Testis (tissue), 3 donors: ENCODE data around the gene SLAMF1. TPM values are rescaled to one million over a fixed set of nuclear protein-coding genes. Genes with fewer than 3 reads are reported as not detected.

Experiments used
- DNase-seq: peaks from one replicate; pipeline ENCODE4 v3.0.0-alpha.2; 2019
- H3K27ac ChIP-seq, 2 donors: fragments of 200-600 bp; sonication (generic); one replicate each; pipeline ENCODE4 v1.5.1; 2019
- H3K27me3 ChIP-seq: fragments of 200-600 bp; sonication (generic); one replicate; pipeline ENCODE4 v1.5.1; 2019
- H3K36me3 ChIP-seq: fragments of 200-600 bp; sonication (generic); one replicate; pipeline ENCODE4 v1.5.1; 2017; ENCODE audit warnings: low read depth; ENCODE audit errors: missing control alignments
- H3K4me1 ChIP-seq: fragments of 200-600 bp; sonication (generic); one replicate; pipeline ENCODE4 v1.5.1; 2019
- H3K4me3 ChIP-seq, 2 donors: fragments of 200-600 bp; sonication (generic); one replicate each; pipeline ENCODE4 v1.5.1; 2017 to 2019
- H3K9me3 ChIP-seq: fragments of 200-600 bp; sonication (generic); one replicate; pipeline ENCODE4 v1.5.1; 2017
- POLR2A ChIP-seq: fragments of 450-650 bp; IDR thresholded peaks from one replicate; pipeline ENCODE4 v1.6.1; 2017; ENCODE audit warnings: antibody characterized with exemption, mild to moderate bottlenecking, moderate library complexity
- WGBS, 2 donors: methylation state at CpG; one replicate each; pipeline ENCODE4 v1.1.5; 2018; 5-methylcytosine and 5-hydroxymethylcytosine counted together
- intact Hi-C: fragments of 100-400 bp; cut with DNase I; formaldehyde crosslinking; loops from one replicate; pipeline ENCODE4 v1.15.1; 2023; ENCODE audit warnings: low total_unique reads
- polyA plus RNA-seq: library from polyadenylated mRNA; stranded (reverse); fragments of 350-450 nt; fragmentation: Illumina TruSeq; extraction: RNeasy Lipid Tissue Mini Kit (QIAGEN cat#74804); gene quantifications from one replicate; pipeline ENCODE4 v1.2.3, GENCODE V29; 2014; ENCODE audit warnings: low read depth, low replicate concordance; ENCODE audit not compliant: insufficient read depth
- total RNA-seq, 2 donors: library from RNA; depleted of rRNA; stranded (reverse); fragments of >200 nt; gene quantifications; one replicate each; pipeline ENCODE4 v1.2.3, GENCODE V29; 2016
- TF ChIP-seq, protein P1 (sequence below), 3 experiments: fragments of 450-650 bp in 2 of 3; fragments of 200-600 bp in 1 of 3; sonication (generic) in 1 of 3; IDR thresholded peaks; one replicate each; pipeline ENCODE4 v1.5.1; 2016 to 2019; ENCODE audit warnings: antibody characterized with exemption in 3 of 3, mild to moderate bottlenecking in 2 of 3, moderate library complexity in 1 of 3

Gene SLAMF1
- total and polyA plus RNA-seq, 3 donors from 2014 or later: 0.47 to 0.75 (median 0.50) TPM

DNA sequence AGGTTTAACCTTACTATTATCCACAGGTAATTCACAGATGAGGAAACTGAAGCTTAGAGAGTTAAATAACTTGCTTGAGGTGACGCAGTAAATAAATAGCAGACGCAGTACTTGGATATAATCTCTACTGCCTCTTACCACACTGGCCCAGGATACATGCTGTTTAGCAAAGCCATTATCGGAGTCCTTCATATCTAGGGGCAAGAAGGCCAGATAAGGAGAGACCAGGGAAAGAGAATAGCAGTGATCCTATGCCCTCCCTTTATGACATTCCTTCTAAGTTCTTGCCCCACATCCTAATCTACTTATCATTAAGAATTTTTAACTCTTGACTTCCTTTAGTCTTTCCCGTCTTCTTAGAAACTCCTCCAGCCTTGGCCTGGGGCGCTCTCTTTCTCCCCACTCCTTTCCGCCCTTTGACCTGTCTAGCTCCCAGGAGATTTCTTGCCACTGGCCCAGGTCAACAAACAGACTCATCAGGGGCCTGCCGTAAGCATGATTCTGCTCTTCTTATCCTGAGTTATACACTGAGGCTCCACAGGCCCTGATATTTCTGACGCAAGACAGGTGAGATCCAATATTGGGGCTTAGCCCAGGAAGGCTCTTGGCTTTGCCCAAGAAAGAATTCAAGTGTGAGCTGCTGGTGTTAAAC is 11.4 kb upstream of the SLAMF1 start:
- TF ChIP-seq POLR2A: no peak
- TF ChIP-seq, protein P1, sequence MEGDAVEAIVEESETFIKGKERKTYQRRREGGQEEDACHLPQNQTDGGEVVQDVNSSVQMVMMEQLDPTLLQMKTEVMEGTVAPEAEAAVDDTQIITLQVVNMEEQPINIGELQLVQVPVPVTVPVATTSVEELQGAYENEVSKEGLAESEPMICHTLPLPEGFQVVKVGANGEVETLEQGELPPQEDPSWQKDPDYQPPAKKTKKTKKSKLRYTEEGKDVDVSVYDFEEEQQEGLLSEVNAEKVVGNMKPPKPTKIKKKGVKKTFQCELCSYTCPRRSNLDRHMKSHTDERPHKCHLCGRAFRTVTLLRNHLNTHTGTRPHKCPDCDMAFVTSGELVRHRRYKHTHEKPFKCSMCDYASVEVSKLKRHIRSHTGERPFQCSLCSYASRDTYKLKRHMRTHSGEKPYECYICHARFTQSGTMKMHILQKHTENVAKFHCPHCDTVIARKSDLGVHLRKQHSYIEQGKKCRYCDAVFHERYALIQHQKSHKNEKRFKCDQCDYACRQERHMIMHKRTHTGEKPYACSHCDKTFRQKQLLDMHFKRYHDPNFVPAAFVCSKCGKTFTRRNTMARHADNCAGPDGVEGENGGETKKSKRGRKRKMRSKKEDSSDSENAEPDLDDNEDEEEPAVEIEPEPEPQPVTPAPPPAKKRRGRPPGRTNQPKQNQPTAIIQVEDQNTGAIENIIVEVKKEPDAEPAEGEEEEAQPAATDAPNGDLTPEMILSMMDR (IDR thresholded peaks at IDR 0.05): no peak

DNA sequence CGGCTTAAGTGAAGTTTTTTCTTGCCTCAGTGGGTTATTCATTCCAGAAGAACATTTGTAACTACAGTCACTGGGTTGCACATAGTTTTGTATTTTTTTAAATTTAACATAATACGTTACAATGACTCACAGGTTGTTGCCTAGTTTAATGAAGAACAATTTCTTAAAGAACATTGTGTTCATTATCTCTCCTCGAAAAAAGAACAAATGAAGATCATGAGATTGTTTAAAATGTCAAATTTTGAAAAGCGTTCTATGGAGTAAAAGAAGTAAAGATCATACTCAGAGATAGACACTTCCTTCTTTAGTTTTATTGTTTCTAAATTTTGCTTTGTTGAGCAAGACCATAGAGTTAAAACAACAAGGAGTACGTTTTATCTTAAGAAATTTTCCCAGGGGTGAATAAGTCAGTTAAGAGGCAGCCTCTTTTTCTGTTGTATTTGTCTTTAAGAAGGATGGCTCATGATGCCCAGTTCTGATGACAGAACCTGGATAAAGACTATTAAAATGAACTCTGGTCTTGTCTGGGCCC is 10.5 kb upstream of the SLAMF1 start:
- Histone ChIP-seq H3K4me1 (peaks cover 6% of the 10 kb centered on the region), H3K27me3 (no peaks in the 10 kb centered on the region), H3K4me3 (no peak overlapping the region), H3K27ac (no peak overlapping the region), H3K36me3 (no peaks in the 10 kb centered on the region), H3K9me3 (no peaks in the 10 kb centered on the region)
- 31 to 43% methylated on average over 5 of the region's 5 CpGs for WGBS, 2 donors
- no peak for DNase-seq
- intact Hi-C loops: no loop called here
- TF ChIP-seq POLR2A: no peak
- TF ChIP-seq, protein P1 (IDR thresholded peaks at IDR 0.05): no peak

More for the DNA sequence above, 11.4 kb upstream of the SLAMF1 start:
- no peak overlapping the region for H3K4me3 ChIP-seq
- H3K36me3 ChIP-seq: no peaks in the 10 kb centered on the region
- no peak for DNase-seq
- H3K9me3 ChIP-seq: no peaks in the 10 kb centered on the region
- 78 to 81% methylated on average over 8 of the region's 8 CpGs for WGBS, 2 donors
- no peak overlapping the region for H3K27ac ChIP-seq
- H3K27me3 ChIP-seq: no peaks in the 10 kb centered on the region
- H3K4me1 ChIP-seq: peaks cover 6% of the 10 kb centered on the region
- intact Hi-C loops: no loop called here

DNA sequence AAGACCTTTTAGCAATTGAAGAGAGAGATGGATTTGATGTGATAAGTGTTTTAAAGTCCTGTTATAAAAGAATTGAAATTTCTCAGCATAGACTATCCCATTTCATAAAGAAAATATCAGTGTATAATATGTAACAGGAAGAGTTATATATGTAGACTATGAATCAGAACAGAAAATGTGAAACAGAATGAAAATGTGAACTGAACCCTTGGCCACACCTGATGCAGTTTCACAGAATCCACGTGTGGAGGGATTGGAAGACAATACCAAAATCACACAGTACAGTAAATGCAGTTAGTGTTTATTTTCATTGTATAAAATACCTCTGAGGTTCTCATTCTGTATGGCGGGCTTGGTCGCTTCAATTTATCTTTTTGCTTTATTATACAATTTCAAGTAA is 9.9 kb upstream of the SLAMF1 start:
- Histone ChIP-seq H3K4me3 (no peak overlapping the region), H3K27me3 (no peaks in the 10 kb centered on the region), H3K36me3 (no peaks in the 10 kb centered on the region), H3K27ac (no peak overlapping the region), H3K9me3 (no peaks in the 10 kb centered on the region), H3K4me1 (peaks cover 6% of the 10 kb centered on the region)
- TF ChIP-seq, protein P1 (IDR thresholded peaks at IDR 0.05): no peak
- TF ChIP-seq POLR2A: no peak
- intact Hi-C loops: no loop called here
- 81 to 83% methylated on average over 3 of the region's 3 CpGs for WGBS, 2 donors
- DNase-seq: no peak

DNA sequence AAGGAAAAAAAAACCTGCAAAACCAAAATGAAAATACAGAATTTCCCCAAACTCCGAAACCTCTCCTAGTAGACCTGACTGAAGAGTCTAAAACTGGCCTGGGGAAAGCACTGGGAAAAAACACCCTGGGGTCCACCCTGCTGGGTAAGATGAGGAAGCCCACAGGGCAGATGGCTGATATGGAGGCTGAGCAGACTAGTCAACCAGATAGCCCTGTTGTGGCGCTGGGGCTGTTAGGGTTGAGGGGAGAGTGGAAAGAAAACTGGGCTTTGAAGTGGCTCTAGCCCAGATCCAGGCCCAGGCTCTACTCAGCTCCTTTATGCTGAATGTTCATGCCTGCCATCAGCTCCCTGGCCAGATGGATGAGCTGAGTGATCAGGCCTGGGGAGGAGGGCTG is 6.8 kb upstream of the SLAMF1 start:
- Histone ChIP-seq H3K9me3 (no peaks in the 10 kb centered on the region), H3K4me1 (peaks cover 6% of the 10 kb centered on the region), H3K27me3 (no peaks in the 10 kb centered on the region), H3K4me3 (no peak overlapping the region), H3K27ac (no peak overlapping the region), H3K36me3 (no peaks in the 10 kb centered on the region)
- intact Hi-C loops: no loop called here
- TF ChIP-seq, protein P1 (IDR thresholded peaks at IDR 0.05): no peak
- DNase-seq: no peak
- WGBS, 2 donors: 93 to 100% methylated on average over 2 of the region's 2 CpGs
